Inflammatory macrophage treated with lipopolysaccharide for 4 hours (primary cell): Measurements from ENCODE around the gene OR4C5.
"Not testable (repeated sequence)": the region's sequence is repeated elsewhere in the genome, so short reads cannot be mapped to it uniquely, and the experiment has no call there.

Source experiments
- DNase-seq: peaks from one replicate; pipeline ENCODE4 v3.0.0-alpha.2; 2020

Gene OR4C5

GRCh38 chr11:48366365-48366764 is at the start of gene OR4C5:
Gene OR4C5 (minus strand): TSS chr11:48366465. CDS start chr11:48366465, 0 bp downstream.
- DNase-seq, result no peak

GRCh38 chr11:48384670-48385069 is 18.4 kb upstream of the OR4C5 start:
- DNase-seq, result no peak

GRCh38 chr11:48384151-48384550 is 17.9 kb upstream of the OR4C5 start:
- DNase-seq, result not testable (repeated sequence)

GRCh38 chr11:48361289-48361688 is 5.0 kb downstream of the OR4C5 start:
- DNase-seq, result not testable (repeated sequence)

GRCh38 chr11:48354677-48355076 is 11.6 kb downstream of the OR4C5 start:
- DNase-seq, result no peak

- DNase-seq, result no peak
These were observed 12.3 kb downstream of the OR4C5 start for GRCh38 chr11:48354013-48354412.

GRCh38 chr11:48346286-48346685 is 20.0 kb downstream of the OR4C5 start:
- DNase-seq, result not testable (repeated sequence)

GRCh38 chr11:48342505-48342904 is 23.8 kb downstream of the OR4C5 start:
- not testable (repeated sequence) for DNase-seq

GRCh38 chr11:48341466-48341865 is 24.8 kb downstream of the OR4C5 start:
- no peak for DNase-seq

- DNase-seq, result not testable (repeated sequence)
These were observed 41.6 kb downstream of the OR4C5 start, which contains the start of gene OR4C3 for GRCh38 chr11:48324620-48325019. Gene OR4C3 (plus strand): TSS chr11:48324920. CDS start chr11:48325022, 102 bp downstream.

GRCh38 chr11:48319813-48320212 is 46.5 kb downstream of the OR4C5 start:
- not testable (repeated sequence) for DNase-seq
